SK-N-SH treated with all-trans-retinoic acid at 6 μM for 48 hours (cell line): ENCODE measurements around the gene SLC24A4.

Source experiments
- ATAC-seq: fragments of 200-7000 bp; cut with Tn5 transposase; 3 replicates; pipeline ENCODE4 v1.9.1; 2020; ENCODE audit warnings: mild to moderate bottlenecking, moderate library complexity
- BACH2 ChIP-seq: fragments of 250-450 bp; sonication (Bioruptor Pico); IDR thresholded peaks from 2 replicates; pipeline ENCODE4 v1.9.0; 2021; ENCODE audit warnings: mild to moderate bottlenecking, borderline replicate concordance
- CSDC2 ChIP-seq: fragments of 250-450 bp; sonication (Bioruptor Pico); IDR thresholded peaks from 2 replicates; pipeline ENCODE4 v1.5.0; 2020; ENCODE audit warnings: mild to moderate bottlenecking, moderate library complexity
- ESRRG ChIP-seq: fragments of 250-450 bp; sonication (Bioruptor Pico); IDR thresholded peaks from 2 replicates; pipeline ENCODE4 v1.6.1; 2021; ENCODE audit warnings: mild to moderate bottlenecking
- ISL1 ChIP-seq: fragments of 250-450 bp; sonication (Bioruptor Pico); IDR thresholded peaks from 2 replicates; pipeline ENCODE4 v2.1.2; 2022; ENCODE audit warnings: mild to moderate bottlenecking, moderate library complexity
- OSR1 ChIP-seq: fragments of 250-450 bp; sonication (Bioruptor Pico); IDR thresholded peaks from 2 replicates; pipeline ENCODE4 v1.8.0; 2022; ENCODE audit warnings: moderate library complexity, mild to moderate bottlenecking, inconsistent platforms
- PPARA ChIP-seq: fragments of 250-450 bp; sonication (Bioruptor Pico); IDR thresholded peaks from 2 replicates; pipeline ENCODE4 v1.5.0; 2020; ENCODE audit warnings: mild to moderate bottlenecking, borderline replicate concordance
- RARB ChIP-seq: fragments of 250-450 bp; sonication (Bioruptor Pico); IDR thresholded peaks from 2 replicates; pipeline ENCODE4 v1.8.0; 2021; ENCODE audit warnings: mild to moderate bottlenecking, moderate library complexity
- SNAI2 ChIP-seq: fragments of 250-450 bp; sonication (Bioruptor Pico); IDR thresholded peaks from 2 replicates; pipeline ENCODE4 v1.5.0; 2020; ENCODE audit warnings: mild to moderate bottlenecking, moderate library complexity
- TCF4 ChIP-seq: fragments of 250-450 bp; sonication (Bioruptor Pico); IDR thresholded peaks from 2 replicates; pipeline ENCODE4 v1.8.0; 2021; ENCODE audit warnings: mild to moderate bottlenecking, moderate library complexity, borderline replicate concordance
- TOX ChIP-seq: fragments of 250-450 bp; sonication (Bioruptor Pico); IDR thresholded peaks from 2 replicates; pipeline ENCODE4 v1.8.0; 2021; ENCODE audit warnings: mild to moderate bottlenecking, moderate library complexity, borderline replicate concordance
- TSHZ2 ChIP-seq: fragments of 250-450 bp; sonication (Bioruptor Pico); IDR thresholded peaks from 2 replicates; pipeline ENCODE4 v1.5.0; 2020; ENCODE audit warnings: mild to moderate bottlenecking, moderate library complexity
- ZFP3 ChIP-seq: fragments of 250-450 bp; sonication (Bioruptor Pico); IDR thresholded peaks from 2 replicates; pipeline ENCODE4 v1.5.0; 2020; ENCODE audit warnings: mild to moderate bottlenecking, moderate library complexity
- ZFP30 ChIP-seq: fragments of 450-650 bp; formaldehyde crosslinking; IDR thresholded peaks from 2 replicates; pipeline ENCODE4 v1.5.0; 2022; ENCODE audit warnings: mild to moderate bottlenecking, moderate library complexity
- ZNF70 ChIP-seq: fragments of 450-650 bp; formaldehyde crosslinking; IDR thresholded peaks from 2 replicates; pipeline ENCODE4 v1.5.0; 2020; ENCODE audit warnings: mild to moderate bottlenecking, moderate library complexity
- ZNF8 ChIP-seq: fragments of 450-650 bp; formaldehyde crosslinking; IDR thresholded peaks from 2 replicates; pipeline ENCODE4 v1.5.0; 2020; ENCODE audit warnings: mild to moderate bottlenecking, moderate library complexity
- TF ChIP-seq, protein P1 (sequence below): fragments of 250-450 bp; sonication (Bioruptor Pico); IDR thresholded peaks from 2 replicates; pipeline ENCODE4 v1.5.1; 2021; ENCODE audit warnings: mild to moderate bottlenecking, moderate library complexity
- TF ChIP-seq, protein P2 (sequence below): fragments of 250-450 bp; sonication (Bioruptor Pico); IDR thresholded peaks from 2 replicates; pipeline ENCODE4 v1.5.1; 2020; ENCODE audit warnings: low read depth, mild to moderate bottlenecking, moderate library complexity
- TF ChIP-seq, protein P3 (sequence below): fragments of 250-450 bp; sonication (Bioruptor Pico); IDR thresholded peaks from 2 replicates; pipeline ENCODE4 v1.8.0; 2021; ENCODE audit warnings: low read depth, mild to moderate bottlenecking, moderate library complexity, borderline replicate concordance

Gene SLC24A4

DNA sequence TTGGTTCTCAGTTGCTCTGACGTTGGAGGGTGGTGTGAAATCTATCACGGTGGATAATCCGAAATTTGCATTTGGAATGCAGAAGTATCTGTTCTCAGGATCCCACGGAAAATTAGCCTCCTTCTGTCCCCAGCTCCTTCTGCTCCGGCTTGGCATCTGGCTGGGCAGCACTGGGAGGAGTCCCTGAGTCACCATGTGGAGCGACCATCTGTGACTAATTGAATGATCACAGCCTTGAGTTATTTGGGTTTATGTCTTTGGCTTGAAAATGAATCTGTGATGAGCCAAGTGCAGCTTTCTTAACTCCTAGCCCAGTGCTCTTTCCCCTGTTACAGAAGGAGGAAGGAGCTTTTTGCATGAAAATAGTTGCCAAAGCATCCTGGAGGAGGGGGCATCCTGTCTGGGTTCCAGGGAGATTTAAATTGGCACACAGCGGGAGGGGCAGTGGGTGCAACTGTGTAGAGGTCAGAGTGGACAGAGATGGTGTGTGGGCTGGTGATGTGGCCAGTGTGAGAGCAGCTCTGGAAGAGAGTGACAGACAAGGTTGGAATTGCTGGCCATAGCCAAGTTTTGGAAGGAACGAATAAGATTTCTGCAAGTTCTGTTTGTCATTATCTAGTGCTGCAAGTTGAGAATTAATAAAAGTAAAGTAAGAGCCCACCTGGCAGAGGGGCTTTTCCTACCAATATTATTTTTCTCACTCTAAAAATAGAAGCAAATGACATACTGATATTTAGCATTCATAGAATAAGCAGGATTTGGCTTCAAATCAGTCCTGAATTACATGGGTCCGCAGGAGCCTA is 74.4 kb downstream of the SLC24A4 start:
- peak; percentile 47; the same call in 1 of the 3 replicates for ATAC-seq
- TF ChIP-seq, protein P1, sequence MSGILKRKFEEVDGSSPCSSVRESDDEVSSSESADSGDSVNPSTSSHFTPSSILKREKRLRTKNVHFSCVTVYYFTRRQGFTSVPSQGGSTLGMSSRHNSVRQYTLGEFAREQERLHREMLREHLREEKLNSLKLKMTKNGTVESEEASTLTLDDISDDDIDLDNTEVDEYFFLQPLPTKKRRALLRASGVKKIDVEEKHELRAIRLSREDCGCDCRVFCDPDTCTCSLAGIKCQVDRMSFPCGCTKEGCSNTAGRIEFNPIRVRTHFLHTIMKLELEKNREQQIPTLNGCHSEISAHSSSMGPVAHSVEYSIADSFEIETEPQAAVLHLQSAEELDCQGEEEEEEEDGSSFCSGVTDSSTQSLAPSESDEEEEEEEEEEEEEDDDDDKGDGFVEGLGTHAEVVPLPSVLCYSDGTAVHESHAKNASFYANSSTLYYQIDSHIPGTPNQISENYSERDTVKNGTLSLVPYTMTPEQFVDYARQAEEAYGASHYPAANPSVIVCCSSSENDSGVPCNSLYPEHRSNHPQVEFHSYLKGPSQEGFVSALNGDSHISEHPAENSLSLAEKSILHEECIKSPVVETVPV (CRISPR knock-in tag), result no peak
- TF ChIP-seq ZFP3, result no peak
- TF ChIP-seq ZFP30, result no peak
- no peak for TF ChIP-seq PPARA (CRISPR knock-in tag)

DNA sequence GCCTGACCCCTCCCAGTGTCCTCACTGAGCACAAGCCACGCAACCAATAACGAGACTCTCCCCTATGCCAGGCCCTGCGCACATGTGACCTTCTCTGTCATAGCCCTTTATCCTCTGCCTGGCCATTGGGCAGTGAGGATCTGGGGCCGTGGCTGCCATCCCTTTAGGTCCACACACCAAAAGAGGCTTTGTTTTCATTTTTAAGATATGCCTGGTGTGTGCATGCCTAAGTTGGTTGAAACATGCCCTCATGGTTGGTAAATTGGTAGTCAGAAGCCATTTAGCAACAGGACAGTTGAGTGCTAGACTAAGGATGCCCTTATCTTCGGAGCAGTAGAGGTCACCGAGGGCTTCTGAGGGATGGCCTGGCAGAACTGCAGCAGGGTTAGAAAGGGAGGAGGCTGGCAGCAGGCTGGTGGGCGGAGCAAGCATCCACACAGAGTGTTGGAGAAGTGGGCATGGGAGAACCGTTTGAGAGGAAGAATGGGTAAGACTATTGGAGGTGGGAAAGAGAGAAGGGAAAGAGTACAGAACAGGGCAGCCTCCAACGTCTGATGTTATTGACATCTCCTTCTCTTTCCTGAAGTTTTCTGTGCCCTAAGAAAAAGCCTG is 75.1 kb downstream of the SLC24A4 start:
- no peak for ATAC-seq
- no peak for TF ChIP-seq ZNF70 (CRISPR knock-in tag)
- no peak for TF ChIP-seq SNAI2
- no peak for TF ChIP-seq TOX (CRISPR knock-in tag)
- no peak for TF ChIP-seq ISL1 (CRISPR knock-in tag)
- TF ChIP-seq, protein P2, sequence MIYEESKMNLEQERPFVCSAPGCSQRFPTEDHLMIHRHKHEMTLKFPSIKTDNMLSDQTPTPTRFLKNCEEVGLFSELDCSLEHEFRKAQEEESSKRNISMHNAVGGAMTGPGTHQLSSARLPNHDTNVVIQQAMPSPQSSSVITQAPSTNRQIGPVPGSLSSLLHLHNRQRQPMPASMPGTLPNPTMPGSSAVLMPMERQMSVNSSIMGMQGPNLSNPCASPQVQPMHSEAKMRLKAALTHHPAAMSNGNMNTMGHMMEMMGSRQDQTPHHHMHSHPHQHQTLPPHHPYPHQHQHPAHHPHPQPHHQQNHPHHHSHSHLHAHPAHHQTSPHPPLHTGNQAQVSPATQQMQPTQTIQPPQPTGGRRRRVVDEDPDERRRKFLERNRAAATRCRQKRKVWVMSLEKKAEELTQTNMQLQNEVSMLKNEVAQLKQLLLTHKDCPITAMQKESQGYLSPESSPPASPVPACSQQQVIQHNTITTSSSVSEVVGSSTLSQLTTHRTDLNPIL, result no peak
- TF ChIP-seq ZFP3, result no peak
- TF ChIP-seq ZFP30, result no peak
- no peak for TF ChIP-seq TCF4 (CRISPR knock-in tag)
- TF ChIP-seq ZNF8, result no peak
- TF ChIP-seq, protein P1 (CRISPR knock-in tag), result no peak
- no peak for TF ChIP-seq OSR1 (CRISPR knock-in tag)
- TF ChIP-seq TSHZ2 (CRISPR knock-in tag), result no peak
- TF ChIP-seq, protein P3, sequence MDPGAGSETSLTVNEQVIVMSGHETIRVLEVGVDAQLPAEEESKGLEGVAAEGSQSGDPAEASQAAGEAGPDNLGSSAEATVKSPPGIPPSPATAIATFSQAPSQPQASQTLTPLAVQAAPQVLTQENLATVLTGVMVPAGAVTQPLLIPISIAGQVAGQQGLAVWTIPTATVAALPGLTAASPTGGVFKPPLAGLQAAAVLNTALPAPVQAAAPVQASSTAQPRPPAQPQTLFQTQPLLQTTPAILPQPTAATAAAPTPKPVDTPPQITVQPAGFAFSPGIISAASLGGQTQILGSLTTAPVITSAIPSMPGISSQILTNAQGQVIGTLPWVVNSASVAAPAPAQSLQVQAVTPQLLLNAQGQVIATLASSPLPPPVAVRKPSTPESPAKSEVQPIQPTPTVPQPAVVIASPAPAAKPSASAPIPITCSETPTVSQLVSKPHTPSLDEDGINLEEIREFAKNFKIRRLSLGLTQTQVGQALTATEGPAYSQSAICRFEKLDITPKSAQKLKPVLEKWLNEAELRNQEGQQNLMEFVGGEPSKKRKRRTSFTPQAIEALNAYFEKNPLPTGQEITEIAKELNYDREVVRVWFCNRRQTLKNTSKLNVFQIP (CRISPR knock-in tag), result no peak
- TF ChIP-seq RARB, result no peak
- no peak for TF ChIP-seq PPARA (CRISPR knock-in tag)
- no peak for TF ChIP-seq BACH2
- TF ChIP-seq CSDC2 (CRISPR knock-in tag), result no peak
- no peak for TF ChIP-seq ESRRG

- TF ChIP-seq, protein P1 (CRISPR knock-in tag), result no peak
- ATAC-seq, result no peak
These were observed 76.1 kb downstream of the SLC24A4 start for GRCh38 chr14:92398888-92399636.
